ENCODE data around the gene PADI2. TPM values are rescaled to one million over a fixed set of nuclear protein-coding genes. Genes with fewer than 3 reads are reported as not detected.

The PADI2 gene
- total and polyA plus RNA-seq, 4 donors = 0.25 to 2.4 (median 0.96) TPM

GRCh38 chr1:17053685-17054410 is 65.4 kb downstream of the PADI2 start, which contains the start of gene SDHB:
Gene SDHB, minus strand, starts transcription at chr1:17054032. Its CDS starts 13 bp downstream, at chr1:17054019.
- under 1% methylated on average over 44 of the region's 44 CpGs for WGBS
- peaks cover 4 to 23% (median 17%) of the 10 kb centered on the region in 4 donors for H3K4me1 ChIP-seq (ENCODE audit: control insufficient read depth in 4 of 4, insufficient read depth in 4 of 4, low read length in 3 of 4)
- peak within 1 kb of the TSS; percentile 90 to 93 for H3K27ac ChIP-seq (ENCODE audit: low read depth in 1 of 2, low read length in 2 of 2)
- peak; percentile 99 for DNase-seq (ENCODE audit: low spot score)
- peak within 1 kb of the TSS; percentile 90 to 94 for H3K9ac ChIP-seq (ENCODE audit: low read depth in 1 of 2, low read length in 2 of 2)
- H3K4me3 ChIP-seq (ENCODE audit: low read depth in 1 of 3, low read length in 3 of 3) = peak within 1 kb of the TSS; percentile 79 to 99 (median 97)
- peak in 1 of 2 donors; percentile 78 for TF ChIP-seq JUND (IDR thresholded peaks at IDR 0.05)
- TF ChIP-seq ZBTB33 (IDR thresholded peaks at IDR 0.05) = peak; percentile 88
- peak; percentile 56 to 85 for TF ChIP-seq EGR1 (IDR thresholded peaks at IDR 0.05; ENCODE audit: low read depth in 2 of 2)
- peak; percentile 61 for TF ChIP-seq MAX (IDR thresholded peaks at IDR 0.05)
- TF ChIP-seq NR2F2 (IDR thresholded peaks at IDR 0.05) = peak; percentile 94
- TF ChIP-seq RXRA (IDR thresholded peaks at IDR 0.05) = peak; percentile 75 to 76
- TF ChIP-seq HNF4A (conservative IDR thresholded peaks at IDR 0.05) = peak; percentile 55 to 64
- TF ChIP-seq HNF4G (IDR thresholded peaks at IDR 0.05) = no peak
- peak; percentile 99 for TF ChIP-seq YY1 (IDR thresholded peaks at IDR 0.05)
- no peak for TF ChIP-seq FOXA2 (IDR thresholded peaks at IDR 0.05)
- TF ChIP-seq TAF1 (conservative IDR thresholded peaks at IDR 0.05) = peak; percentile 89
- peak; percentile 69 to 93 for TF ChIP-seq GABPA (IDR thresholded peaks at IDR 0.05 in 1 of 2, conservative IDR thresholded peaks at IDR 0.05 in 1 of 2)
- TF ChIP-seq FOXA1 (IDR thresholded peaks at IDR 0.05) = no peak
- peak; percentile 87 for TF ChIP-seq REST (IDR thresholded peaks at IDR 0.05)
- TF ChIP-seq CTCF (IDR thresholded peaks at IDR 0.05; ENCODE audit: low read depth, low read length, missing input control) = no peak
- no peak for TF ChIP-seq RAD21 (IDR thresholded peaks at IDR 0.05)
- TF ChIP-seq SP1 (IDR thresholded peaks at IDR 0.05) = peak; percentile 88
- TF ChIP-seq ATF3 (IDR thresholded peaks at IDR 0.05) = peak; percentile 25
- H3K27me3 ChIP-seq (ENCODE audit: control insufficient read depth in 4 of 4, insufficient read depth in 4 of 4, low read length in 3 of 4) = no peaks in the 10 kb centered on the region
- peaks cover 0 to 5% (median 1%) of the 10 kb centered on the region in 4 donors for H3K36me3 ChIP-seq (ENCODE audit: control insufficient read depth in 4 of 4, insufficient read depth in 3 of 4, low read depth in 1 of 4, low read length in 3 of 4)
- no peaks in the 10 kb centered on the region for H3K9me3 ChIP-seq (ENCODE audit: control insufficient read depth in 4 of 4, low read length in 3 of 4)

Measured in liver (tissue), 9 donors.